Measurements from ENCODE around the gene DYRK2. TPM values are rescaled to one million over a fixed set of nuclear protein-coding genes. Genes with fewer than 3 reads are reported as not detected.

The DYRK2 gene
- polyA plus RNA-seq, 1 experiment, result 38.4 TPM

- Histone ChIP-seq H3K36me3 (ENCODE audit: control insufficient read depth, insufficient read depth, low read length) (peaks cover 15% of the 10 kb centered on the region), H3K4me3 (ENCODE audit: low read depth, low read length) (no peak overlapping the region), H3K27me3 (ENCODE audit: control insufficient read depth, insufficient read depth, low read length) (no peaks in the 10 kb centered on the region)
- DNase-seq (ENCODE audit: low read depth), result peak; percentile 90
- POLR2A ChIA-PET, result interaction anchor here (0.6 kb wide), 2 partner anchors 1272 to 1602 kb away, joined by 3 to 4 read pairs; partner anchors contain the start of gene CPM
- TF ChIP-seq CTCF (IDR thresholded peaks at IDR 0.05; ENCODE audit: insufficient read depth, low read depth, low read length), result no peak
- CTCF ChIA-PET, result interaction anchor here (2.5 kb wide), 1 partner anchor 281 kb away, joined by 7 read pairs; no protein-coding TSS in a partner anchor
These were observed 12.9 kb downstream of the DYRK2 start for GRCh38 chr12:67661311-67662021.

- no peak for TF ChIP-seq CTCF (IDR thresholded peaks at IDR 0.05; ENCODE audit: insufficient read depth, low read depth, low read length)
- peak; percentile 90 for DNase-seq (ENCODE audit: low read depth)
- peaks cover 5% of the 10 kb centered on the region for H3K36me3 ChIP-seq (ENCODE audit: control insufficient read depth, insufficient read depth, low read length)
- CTCF ChIA-PET, result interaction anchor here (1.6 to 2.5 kb wide), 3 partner anchors 37 to 310 kb away, joined by 3 to 7 read pairs (median 5); no protein-coding TSS in a partner anchor
- no peaks in the 10 kb centered on the region for H3K27me3 ChIP-seq (ENCODE audit: control insufficient read depth, insufficient read depth, low read length)
- H3K4me3 ChIP-seq (ENCODE audit: low read depth, low read length), result no peak overlapping the region
- POLR2A ChIA-PET, result no interaction called here
These were observed 14.5 kb downstream of the DYRK2 start for GRCh38 chr12:67662910-67663538.

DNA sequence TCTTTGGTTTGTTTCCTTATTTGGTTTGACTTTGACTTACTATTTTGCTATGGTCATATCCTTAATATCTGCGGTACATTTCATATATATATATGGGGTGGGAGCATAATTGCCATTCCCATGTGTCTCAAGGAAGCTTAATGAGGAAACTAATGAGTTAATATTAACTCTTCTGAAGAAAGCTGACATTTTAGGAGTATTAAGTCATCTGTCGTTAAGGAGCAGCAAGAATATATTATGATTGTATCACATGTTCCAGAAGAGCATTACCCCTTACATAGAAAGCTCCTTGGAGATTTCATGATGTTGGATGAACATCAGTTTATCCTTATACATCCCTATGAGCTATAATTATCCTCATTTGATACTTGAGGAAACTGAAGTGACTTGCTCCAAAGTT, 15.6 kb downstream of the DYRK2 start:
- Histone ChIP-seq H3K27me3 (ENCODE audit: control insufficient read depth, insufficient read depth, low read length) (no peaks in the 10 kb centered on the region), H3K4me3 (ENCODE audit: low read depth, low read length) (no peak overlapping the region), H3K36me3 (ENCODE audit: control insufficient read depth, insufficient read depth, low read length) (no peaks in the 10 kb centered on the region)
- no peak for DNase-seq (ENCODE audit: low read depth)
- no peak for TF ChIP-seq CTCF (IDR thresholded peaks at IDR 0.05; ENCODE audit: insufficient read depth, low read depth, low read length)
- POLR2A ChIA-PET, result no interaction called here
- CTCF ChIA-PET, result interaction anchor here (0.7 to 2.5 kb wide), 3 partner anchors 279 to 311 kb away, joined by 3 to 7 read pairs (median 3); no protein-coding TSS in a partner anchor

DNA sequence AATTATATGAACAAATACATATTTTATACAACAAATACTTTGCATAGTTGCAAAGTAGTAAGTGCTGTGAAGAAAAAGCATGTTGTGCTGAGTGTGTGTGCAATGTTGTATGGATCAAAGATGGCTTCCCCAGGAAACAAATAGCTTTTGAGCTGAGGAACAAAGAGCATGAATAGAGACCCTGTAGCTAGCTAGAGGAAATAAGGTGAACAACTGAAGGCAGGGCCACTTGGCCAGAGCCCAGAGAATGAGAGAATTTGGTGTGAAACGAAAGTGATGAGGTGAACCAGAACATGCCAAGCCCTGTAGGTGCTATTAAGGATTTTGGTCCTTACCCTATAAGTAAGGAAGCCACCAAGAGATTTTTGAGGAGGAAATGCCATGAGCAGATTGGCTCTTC, 17.1 kb downstream of the DYRK2 start:
- no peak overlapping the region for H3K4me3 ChIP-seq (ENCODE audit: low read depth, low read length)
- TF ChIP-seq CTCF (IDR thresholded peaks at IDR 0.05; ENCODE audit: insufficient read depth, low read depth, low read length), result no peak
- ChIA-PET CTCF (interaction anchor here (1.7 kb wide), 1 partner anchor 278 kb away, joined by 5 read pairs; no protein-coding TSS in a partner anchor), POLR2A (no interaction called here)
- H3K27me3 ChIP-seq (ENCODE audit: control insufficient read depth, insufficient read depth, low read length), result no peaks in the 10 kb centered on the region
- DNase-seq (ENCODE audit: low read depth), result no peak
- no peaks in the 10 kb centered on the region for H3K36me3 ChIP-seq (ENCODE audit: control insufficient read depth, insufficient read depth, low read length)

GRCh38 chr12:67666605-67667004, 18.1 kb downstream of the DYRK2 start:
- ChIA-PET CTCF (no interaction called here), POLR2A (interaction anchor here (0.6 kb wide), 1 partner anchor 238 kb away, joined by 3 read pairs; no protein-coding TSS in a partner anchor)
- TF ChIP-seq CTCF (IDR thresholded peaks at IDR 0.05; ENCODE audit: insufficient read depth, low read depth, low read length), result no peak
- no peak for DNase-seq (ENCODE audit: low read depth)
- Histone ChIP-seq H3K36me3 (ENCODE audit: control insufficient read depth, insufficient read depth, low read length) (no peaks in the 10 kb centered on the region), H3K4me3 (ENCODE audit: low read depth, low read length) (no peak overlapping the region), H3K27me3 (ENCODE audit: control insufficient read depth, insufficient read depth, low read length) (no peaks in the 10 kb centered on the region)

Measured in BJ (cell line).